Frontal cortex (tissue), 4 donors: Measurements from ENCODE around the gene HFE. TPM values are rescaled to one million over a fixed set of nuclear protein-coding genes. Genes with fewer than 3 reads are reported as not detected.

Source experiments
- DNase-seq, 2 donors: peaks; one replicate each; pipeline ENCODE4 v3.0.0; 2012; ENCODE audit warnings: low spot score in 2 of 2
- FAIRE-seq: peaks from 2 replicates; lab custom pipeline; 2012; peaks lifted over from hg19 to GRCh38; lab: Jason Lieb, UNC
- total RNA-seq: library from RNA; depleted of rRNA; stranded (reverse); fragments of >200 nt; gene quantifications from one replicate; pipeline ENCODE4 v1.2.3, GENCODE V29; 2014
- donor health status: control.
- donor health status: control.
- donor health status: control.

HFE gene
- total RNA-seq, 1 donor from 2014 or later: 0.41 TPM

DNA sequence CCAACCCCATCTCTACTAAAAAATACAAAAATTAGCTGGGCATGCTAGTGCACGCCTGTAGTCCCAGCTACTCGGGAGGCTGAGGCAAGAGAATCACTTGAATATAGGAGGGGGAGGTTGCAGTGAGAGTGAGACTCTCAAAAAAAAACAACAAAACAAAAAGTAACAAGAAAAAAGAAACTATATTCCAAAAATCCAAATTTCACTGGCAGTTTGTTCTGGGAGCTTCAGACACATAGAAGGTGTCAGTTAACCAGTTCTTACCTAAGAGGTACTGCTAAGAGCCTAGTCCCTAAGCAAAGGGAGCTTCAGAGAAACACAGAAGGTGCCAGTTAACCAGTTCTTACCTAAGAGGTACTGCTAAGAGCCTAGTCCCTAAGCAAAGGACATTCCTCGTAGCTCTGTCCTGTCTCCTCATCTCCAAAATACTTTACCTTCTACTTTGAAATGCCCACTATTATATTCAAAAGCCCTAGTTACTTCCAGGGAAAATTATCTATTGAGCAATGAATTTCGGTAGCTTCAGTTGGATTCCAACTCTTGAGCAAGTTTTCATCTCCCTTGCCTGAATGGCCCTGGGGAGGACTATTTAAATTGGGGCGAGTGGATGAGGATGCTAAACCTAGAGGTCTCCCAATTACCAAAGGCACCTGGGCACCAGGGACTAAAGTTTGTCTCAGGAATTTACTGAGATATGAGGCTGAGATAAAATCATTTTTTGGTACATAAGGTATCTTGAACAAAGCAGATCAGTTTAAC, 41.0 kb downstream of the HFE start:
- FAIRE-seq: no peak
- DNase-seq: no peak

- FAIRE-seq (no peak), DNase-seq (no peak)
These were observed 42.4 kb downstream of the HFE start for GRCh38 chr6:26129656-26130055.

- no peak for DNase-seq
- no peak for FAIRE-seq
These were observed 43.5 kb downstream of the HFE start for GRCh38 chr6:26130581-26131249.

DNA sequence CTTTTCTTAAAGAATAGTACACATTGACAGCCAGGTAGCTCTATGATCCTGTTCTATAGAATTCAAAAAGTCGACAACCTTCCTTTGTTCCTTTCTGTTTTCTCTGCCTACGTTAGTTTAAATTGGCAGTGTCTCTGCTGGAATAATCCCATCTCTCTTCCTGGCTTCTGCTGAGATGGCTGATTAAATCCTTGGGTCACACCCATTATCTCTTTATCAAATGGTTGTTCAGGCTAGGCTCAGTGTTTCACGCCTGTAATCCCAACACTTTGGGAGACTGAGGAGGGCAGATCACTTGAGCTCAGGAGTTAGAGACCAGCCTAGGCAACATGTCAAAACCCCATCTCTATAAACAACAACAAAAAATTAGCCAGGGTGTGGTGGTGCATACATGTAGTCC, 44.4 kb downstream of the HFE start:
- FAIRE-seq: no peak

DNA sequence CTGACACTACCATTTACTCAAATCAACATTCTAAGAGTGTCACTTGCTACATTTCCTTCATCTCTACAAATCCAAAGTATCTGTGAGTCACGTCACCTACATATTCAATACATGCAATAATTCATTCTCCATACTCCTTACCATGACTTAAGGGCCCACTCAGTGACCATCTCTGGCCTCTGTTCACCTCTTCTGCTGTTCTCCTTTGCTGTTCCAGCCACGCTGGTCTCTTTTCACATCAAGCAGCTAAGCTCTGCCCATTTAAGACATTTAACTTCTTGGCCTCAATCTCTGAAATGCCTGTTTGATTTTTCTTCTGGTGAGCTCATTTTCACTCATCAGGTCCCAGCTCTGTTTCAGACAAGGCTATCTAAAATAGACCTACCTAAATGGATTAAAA, 46.5 kb downstream of the HFE start:
- DNase-seq: no peak
- no peak for FAIRE-seq

More for the DNA sequence above, 44.4 kb downstream of the HFE start:
- no peak for DNase-seq

DNA sequence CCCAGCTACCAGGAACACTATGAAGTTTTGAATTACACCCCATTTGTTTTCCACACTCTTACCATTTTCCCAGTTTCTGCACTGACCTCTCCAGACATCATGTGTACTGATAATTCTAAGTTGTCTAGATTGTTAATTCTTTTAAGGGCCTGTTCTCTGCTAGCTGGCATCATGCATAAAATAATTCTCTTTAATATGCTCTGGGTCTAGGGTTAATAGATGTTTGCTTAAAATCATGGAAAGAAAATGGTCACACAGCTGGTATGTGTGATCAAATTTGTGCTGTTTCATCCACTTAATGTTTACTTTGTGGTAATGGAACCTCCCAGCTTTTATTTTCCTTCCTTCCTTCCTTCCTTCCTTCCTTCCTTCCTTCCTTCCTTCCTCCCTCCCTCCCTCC, 49.1 kb downstream of the HFE start:
- no peak for FAIRE-seq

GRCh38 chr6:26140254-26140966, 53.2 kb downstream of the HFE start:
- FAIRE-seq (no peak), DNase-seq (no peak)

More for the DNA sequence above, 49.1 kb downstream of the HFE start:
- DNase-seq: no peak

- FAIRE-seq: no peak
These were observed 53.7 kb downstream of the HFE start for GRCh38 chr6:26140967-26141294.

GRCh38 chr6:26141378-26141904, 54.2 kb downstream of the HFE start:
- DNase-seq (peak in 1 of 2 donors; percentile 37), FAIRE-seq (no peak)

More at GRCh38 chr6:26140967-26141294, 53.7 kb downstream of the HFE start:
- no peak for DNase-seq

- no peak for FAIRE-seq
These were observed 54.8 kb downstream of the HFE start for GRCh38 chr6:26142026-26142425.

More at GRCh38 chr6:26142026-26142425, 54.8 kb downstream of the HFE start:
- no peak for DNase-seq

Other genes with a start within 250 kb of the HFE start
- not detected for gene SLC17A3, start 213.2 kb upstream of the HFE start, total RNA-seq
- not detected for gene SLC17A2, start 156.7 kb upstream of the HFE start, total RNA-seq
- 0.41 TPM for gene TRIM38, start 124.6 kb upstream of the HFE start, total RNA-seq